HepG2 (cell line): ENCODE results near the gene TSEN54. TPM values are rescaled to one million over a fixed set of nuclear protein-coding genes. Genes with fewer than 3 reads are reported as not detected.

Source experiments
- BORCS8-MEF2B ChIP-seq: sonication (generic); formaldehyde crosslinking; IDR thresholded peaks from 2 replicates; pipeline ENCODE4 v1.8.0; 2022; ENCODE audit warnings: mild to moderate bottlenecking, missing genetic modification reagents
- HIC2 ChIP-seq: sonication (generic); formaldehyde crosslinking; IDR thresholded peaks from 2 replicates; pipeline ENCODE4 v1.9.0; 2022; ENCODE audit warnings: low read depth, missing genetic modification reagents
- IKZF4 ChIP-seq: sonication (generic); formaldehyde crosslinking; IDR thresholded peaks from 2 replicates; pipeline ENCODE4 v1.5.1; 2020; ENCODE audit warnings: borderline replicate concordance, mild to moderate bottlenecking, low read depth, missing genetic modification reagents; ENCODE audit errors: not compliant biosample characterization
- KDM1A ChIP-seq: IDR thresholded peaks from 2 replicates; pipeline ENCODE4 v1.6.1; 2016; ENCODE audit warnings: missing compliant biosample characterization
- NR2F6 ChIP-seq, 2 experiments: IDR thresholded peaks; 2 replicates each; pipeline ENCODE4 v1.6.1; 2016; ENCODE audit warnings: antibody characterized with exemption in 1 of 2, mild to moderate bottlenecking in 1 of 2
- RBM39 ChIP-seq: fragments of 200-400 bp; formaldehyde crosslinking; IDR thresholded peaks from one replicate; pipeline ENCODE4 v1.6.1; 2018; ENCODE audit warnings: antibody characterized with exemption, mild to moderate bottlenecking, low read depth, low read length; ENCODE audit not compliant: poor library complexity, severe bottlenecking
- SMAD1 ChIP-seq: sonication (generic); formaldehyde crosslinking; IDR thresholded peaks from 2 replicates; pipeline ENCODE4 v1.4.0; 2020; ENCODE audit warnings: missing genetic modification reagents, low read depth, mild to moderate bottlenecking, borderline replicate concordance
- ZBTB3 ChIP-seq: sonication (generic); formaldehyde crosslinking; IDR thresholded peaks from 2 replicates; pipeline ENCODE4 v1.4.0; 2020; ENCODE audit warnings: low read depth, mild to moderate bottlenecking, moderate library complexity, missing genetic modification reagents, borderline replicate concordance
- ZBTB37 ChIP-seq: sonication (generic); formaldehyde crosslinking; IDR thresholded peaks from 2 replicates; pipeline ENCODE4 v1.4.0; 2020; ENCODE audit warnings: mild to moderate bottlenecking, missing genetic modification reagents
- ZNF318 ChIP-seq: sonication (generic); formaldehyde crosslinking; IDR thresholded peaks from 2 replicates; pipeline ENCODE4 v1.4.0; 2020; ENCODE audit warnings: mild to moderate bottlenecking, missing genetic modification reagents
- ZNF362 ChIP-seq: sonication (generic); formaldehyde crosslinking; IDR thresholded peaks from 2 replicates; pipeline ENCODE4 v1.4.0; 2020; ENCODE audit warnings: missing genetic modification reagents, mild to moderate bottlenecking, borderline replicate concordance
- ZNF580 ChIP-seq: IDR thresholded peaks from 2 replicates; pipeline ENCODE4 v1.6.1; 2016; ENCODE audit warnings: low read depth, borderline replicate concordance
- ZNF605 ChIP-seq: sonication (generic); formaldehyde crosslinking; IDR thresholded peaks from 2 replicates; pipeline ENCODE4 v1.8.0; 2022; ENCODE audit warnings: mild to moderate bottlenecking, missing genetic modification reagents
- polyA plus RNA-seq, 8 experiments: library from polyadenylated mRNA; depleted of rRNA in 3 of 8; stranded (reverse) in 7 of 8; unstranded in 1 of 8; fragments of >200 nt; fragmentation: Illumina TruSeq in 4 of 8; extraction: Trizol in 4 of 8; gene quantifications; 2 replicates each; pipeline versions ENCODE4 v1.2.1 to v1.2.3, GENCODE V29; 2011 to 2016; ENCODE audit warnings: low read depth in 4 of 8, missing spikeins in 1 of 8, mixed read lengths in 1 of 8; ENCODE audit not compliant: insufficient read depth in 1 of 8
- total RNA-seq, 5 experiments: library from RNA; depleted of rRNA; stranded (reverse); fragments of >200 nt; fragmentation: Illumina TruSeq; extraction: Trizol; gene quantifications; 2 replicates each; pipeline ENCODE4 v1.2.3, GENCODE V29; 2016; ENCODE audit warnings: low read depth in 1 of 5

The TSEN54 gene
- total and polyA plus RNA-seq, 2 of the 13 experiments (the other 11 are each of a cell fraction or from before 2014, with no cell fraction given), result 62.9 to 63.3 TPM

- TF ChIP-seq ZBTB3 (0 out of 2 replicates have a peak, but pooled peaks have one; percentile 47), ZBTB37 (CRISPR knock-in tag) (peak; percentile 42; the same call in 1 of the 2 replicates), RBM39 (no peak), ZNF318 (CRISPR knock-in tag) (peak; percentile 54; the same call in 1 of the 2 replicates), NR2F6 (IDR thresholded peaks at IDR 0.05) (peak; percentile 23; the same call in 1 of the 2 replicates), NR2F6 (CRISPR knock-in tag; IDR thresholded peaks at IDR 0.05) (no peak), BORCS8-MEF2B (peak; percentile 22; the same call in 1 of the 2 replicates), SMAD1 (CRISPR knock-in tag) (0 out of 2 replicates have a peak, but pooled peaks have one; percentile 2), HIC2 (no peak; the same call in 1 of the 2 replicates), ZNF605 (CRISPR knock-in tag) (peak; percentile 10; the same call in 1 of the 2 replicates), ZNF362 (CRISPR knock-in tag) (peak; percentile 79; the same call in 1 of the 2 replicates), KDM1A (CRISPR knock-in tag) (0 out of 2 replicates have a peak, but pooled peaks have one; percentile 3), ZNF580 (CRISPR knock-in tag) (0 out of 2 replicates have a peak, but pooled peaks have one; percentile 4), IKZF4 (CRISPR knock-in tag) (no peak)
These were observed 41.7 kb downstream of the TSEN54 start (continued) for GRCh38 chr17:75557852-75558665.
